D341Med (cell line): Measurements from ENCODE around the gene VSX2.
A peak's percentile ranks its signal among the peaks of the same experiment; 100 is the strongest.

ENCODE experiments used
- DNase-seq: peaks from one replicate; pipeline ENCODE4 v3.0.0; 2012; ENCODE audit warnings: low spot score

Gene VSX2

GRCh38 chr14:74223016-74223415 lies 16.2 kb upstream of the VSX2 start:
- no peak for DNase-seq

GRCh38 chr14:74231784-74232183 lies 7.5 kb upstream of the VSX2 start:
- DNase-seq, result no peak

GRCh38 chr14:74235017-74235416 lies 4.2 kb upstream of the VSX2 start:
- DNase-seq, result no peak

- DNase-seq, result no peak
Measured at GRCh38 chr14:74237441-74237840, 1.8 kb upstream of the VSX2 start.

- peak; percentile 60 for DNase-seq
Measured at GRCh38 chr14:74239848-74240793, 872 bp downstream of the VSX2 start.

GRCh38 chr14:74240794-74241651 lies 1.8 kb downstream of the VSX2 start:
- DNase-seq, result peak; percentile 69

- no peak for DNase-seq
Measured at GRCh38 chr14:74241652-74242017, 2.4 kb downstream of the VSX2 start.

GRCh38 chr14:74242021-74242779 lies 3.0 kb downstream of the VSX2 start:
- no peak for DNase-seq

- DNase-seq, result no peak
Measured at GRCh38 chr14:74242780-74243042, 3.5 kb downstream of the VSX2 start.

- DNase-seq, result no peak
Measured at GRCh38 chr14:74243051-74243450, 3.8 kb downstream of the VSX2 start.

- no peak for DNase-seq
Measured at GRCh38 chr14:74244115-74244514, 4.9 kb downstream of the VSX2 start.

GRCh38 chr14:74245292-74245691 lies 6.0 kb downstream of the VSX2 start:
- no peak for DNase-seq

GRCh38 chr14:74246542-74246941 lies 7.3 kb downstream of the VSX2 start:
- DNase-seq, result no peak

GRCh38 chr14:74248017-74248416 lies 8.8 kb downstream of the VSX2 start:
- DNase-seq, result no peak

- no peak for DNase-seq
Measured at GRCh38 chr14:74249433-74250375, 10.5 kb downstream of the VSX2 start.

GRCh38 chr14:74255281-74255680 lies 16.0 kb downstream of the VSX2 start:
- DNase-seq, result no peak

- peak; percentile 95 for DNase-seq
Measured at GRCh38 chr14:74257078-74257940, 18.1 kb downstream of the VSX2 start.

- peak; percentile 84 for DNase-seq
Measured at GRCh38 chr14:74257941-74258763, 18.9 kb downstream of the VSX2 start.

GRCh38 chr14:74258764-74259035 lies 19.5 kb downstream of the VSX2 start:
- no peak for DNase-seq

GRCh38 chr14:74259513-74259912 lies 20.3 kb downstream of the VSX2 start:
- DNase-seq, result no peak
